ENCODE data around the gene CLDN11. TPM values are rescaled to one million over a fixed set of nuclear protein-coding genes. Genes with fewer than 3 reads are reported as not detected.

The CLDN11 gene
- total and polyA plus RNA-seq, 10 of the 15 experiments (the other 5 are each of a cell fraction or from before 2014, with no cell fraction given) = 0.15 TPM; not detected in 9

DNA sequence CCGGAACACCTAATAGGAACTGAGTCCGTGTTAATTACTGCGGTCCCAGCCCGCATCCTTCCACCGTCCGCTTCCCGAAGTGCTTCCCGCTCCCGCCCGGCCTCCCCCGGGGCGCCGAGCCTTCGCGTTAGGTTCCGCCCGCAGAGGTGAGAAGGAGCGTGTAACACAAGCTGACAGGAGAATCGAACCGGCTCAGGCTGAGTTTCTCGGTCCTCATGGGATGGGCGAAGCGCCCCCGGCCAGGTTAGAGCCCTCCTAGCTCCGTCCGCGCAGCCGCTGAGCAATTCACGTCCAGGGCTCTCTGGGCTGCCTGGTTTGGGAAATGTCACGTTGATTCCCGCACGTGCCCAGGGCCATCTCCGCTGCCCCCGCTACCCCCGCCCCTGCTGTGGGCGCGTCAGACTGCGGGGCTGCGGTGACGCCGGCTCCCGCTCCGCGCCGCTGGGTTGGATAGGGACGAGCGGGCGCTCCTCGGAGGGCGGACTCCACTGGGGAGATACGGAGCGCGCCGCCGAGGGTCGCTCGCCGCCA, 954 bp downstream of the CLDN11 start:
- H3K79me2 ChIP-seq (ENCODE audit: control insufficient read depth, insufficient read depth, low read length) = no peaks in the 10 kb centered on the region
- no peaks in the 10 kb centered on the region for H3K36me3 ChIP-seq (ENCODE audit: control insufficient read depth in 2 of 2, insufficient read depth in 2 of 2, low read length in 1 of 2)
- CTCF ChIA-PET = interaction anchor here (10.2 kb wide), 1 partner anchor 392 kb away, joined by 264 read pairs; no protein-coding TSS in a partner anchor
- SMC1A ChIA-PET (ENCODE audit: uncharacterized antibody, unreplicated experiment) = no interaction called here
- BruUV-seq (replicated peaks) = no TSS peak
- peaks cover 11 to 19% of the 10 kb centered on the region in 2 experiments; a peak in 3 of 4 replicates for H3K27me3 ChIP-seq (replicated peaks in 1 of 2; ENCODE audit: control insufficient read depth in 2 of 2, insufficient read depth in 2 of 2, low read length in 1 of 2)
- no peak overlapping the region for H3K4me3 ChIP-seq
- FAIRE-seq = no peak
- H3K27ac ChIP-seq (ENCODE audit: control insufficient read depth, insufficient read depth) = no peak overlapping the region
- H3K9me3 ChIP-seq (replicated peaks; ENCODE audit: control insufficient read depth, insufficient read depth, low read length) = no peaks in the 10 kb centered on the region
- RAD21 ChIA-PET (ENCODE audit: unreplicated experiment) = no interaction called here
- intact Hi-C loops (cut with micrococcal nuclease; ENCODE audit: unreplicated experiment) = no loop called here
- 27% methylated on average over 54 of the region's 58 CpGs for WGBS (ENCODE audit: insufficient coverage, insufficient replicate concordance, low lambda C conversion rate, missing lambda C conversion rate)
- DNase-seq (ENCODE audit: low read depth, low spot score) = no peak
- POLR2A ChIA-PET = no interaction called here
- H3K9ac ChIP-seq (ENCODE audit: control insufficient read depth, insufficient read depth, low read length) = no peak overlapping the region
- no peak overlapping the region for H2AFZ ChIP-seq (ENCODE audit: control insufficient read depth, low read depth, low read length)
- no peak overlapping the region for H3K4me2 ChIP-seq (ENCODE audit: control insufficient read depth, insufficient read depth)
- TF ChIP-seq CREB1 (IDR thresholded peaks at IDR 0.05; ENCODE audit: low read depth) (no peak), CHD4 (IDR thresholded peaks at IDR 0.05) (no peak)
- TF ChIP-seq, protein P1, sequence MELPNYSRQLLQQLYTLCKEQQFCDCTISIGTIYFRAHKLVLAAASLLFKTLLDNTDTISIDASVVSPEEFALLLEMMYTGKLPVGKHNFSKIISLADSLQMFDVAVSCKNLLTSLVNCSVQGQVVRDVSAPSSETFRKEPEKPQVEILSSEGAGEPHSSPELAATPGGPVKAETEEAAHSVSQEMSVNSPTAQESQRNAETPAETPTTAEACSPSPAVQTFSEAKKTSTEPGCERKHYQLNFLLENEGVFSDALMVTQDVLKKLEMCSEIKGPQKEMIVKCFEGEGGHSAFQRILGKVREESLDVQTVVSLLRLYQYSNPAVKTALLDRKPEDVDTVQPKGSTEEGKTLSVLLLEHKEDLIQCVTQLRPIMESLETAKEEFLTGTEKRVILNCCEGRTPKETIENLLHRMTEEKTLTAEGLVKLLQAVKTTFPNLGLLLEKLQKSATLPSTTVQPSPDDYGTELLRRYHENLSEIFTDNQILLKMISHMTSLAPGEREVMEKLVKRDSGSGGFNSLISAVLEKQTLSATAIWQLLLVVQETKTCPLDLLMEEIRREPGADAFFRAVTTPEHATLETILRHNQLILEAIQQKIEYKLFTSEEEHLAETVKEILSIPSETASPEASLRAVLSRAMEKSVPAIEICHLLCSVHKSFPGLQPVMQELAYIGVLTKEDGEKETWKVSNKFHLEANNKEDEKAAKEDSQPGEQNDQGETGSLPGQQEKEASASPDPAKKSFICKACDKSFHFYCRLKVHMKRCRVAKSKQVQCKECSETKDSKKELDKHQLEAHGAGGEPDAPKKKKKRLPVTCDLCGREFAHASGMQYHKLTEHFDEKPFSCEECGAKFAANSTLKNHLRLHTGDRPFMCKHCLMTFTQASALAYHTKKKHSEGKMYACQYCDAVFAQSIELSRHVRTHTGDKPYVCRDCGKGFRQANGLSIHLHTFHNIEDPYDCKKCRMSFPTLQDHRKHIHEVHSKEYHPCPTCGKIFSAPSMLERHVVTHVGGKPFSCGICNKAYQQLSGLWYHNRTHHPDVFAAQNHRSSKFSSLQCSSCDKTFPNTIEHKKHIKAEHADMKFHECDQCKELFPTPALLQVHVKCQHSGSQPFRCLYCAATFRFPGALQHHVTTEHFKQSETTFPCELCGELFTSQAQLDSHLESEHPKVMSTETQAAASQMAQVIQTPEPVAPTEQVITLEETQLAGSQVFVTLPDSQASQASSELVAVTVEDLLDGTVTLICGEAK (IDR thresholded peaks at IDR 0.05; ENCODE audit: borderline replicate concordance) = no peak
- H3K4me1 ChIP-seq (ENCODE audit: control insufficient read depth, insufficient read depth, low read length) = no peaks in the 10 kb centered on the region
- H4K20me1 ChIP-seq (ENCODE audit: control insufficient read depth, insufficient read depth) = no peaks in the 10 kb centered on the region; the same call in 1 of the 2 replicates
- in situ Hi-C loops (cut with MboI) = loop anchor here (5.0 kb wide), 2 partner anchors 268 to 393 kb away; no protein-coding TSS in a partner anchor
- no peak for ATAC-seq
